ENCODE measurements around the gene ADGRG4.
"Not testable (repeated sequence)": the region's sequence is repeated elsewhere in the genome, so short reads cannot be mapped to it uniquely, and the experiment has no call there.

The ADGRG4 gene

DNA sequence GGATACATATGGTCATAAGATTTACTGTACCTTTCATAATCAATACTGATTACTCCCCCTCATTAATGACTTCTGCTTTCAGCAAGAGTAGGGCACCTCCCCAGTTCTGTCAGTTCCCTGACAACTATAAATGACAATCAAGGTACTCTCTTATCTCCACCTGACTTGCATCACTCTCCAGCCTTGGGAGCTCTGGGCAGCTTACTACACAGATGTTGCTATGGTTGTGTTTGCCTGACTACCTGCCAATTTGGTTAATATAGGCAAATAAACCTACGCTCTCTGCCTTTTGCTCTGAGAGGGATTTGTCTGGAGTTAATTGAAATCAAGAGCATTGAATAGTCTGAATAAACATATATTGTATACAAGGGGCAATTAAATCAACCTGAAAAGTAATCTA lies 26.8 kb upstream of the ADGRG4 start:
- H3K4me3 Mint-ChIP-seq: no peak overlapping the region
- ATAC-seq: no peak
- H3K27ac Mint-ChIP-seq: no peak overlapping the region

DNA sequence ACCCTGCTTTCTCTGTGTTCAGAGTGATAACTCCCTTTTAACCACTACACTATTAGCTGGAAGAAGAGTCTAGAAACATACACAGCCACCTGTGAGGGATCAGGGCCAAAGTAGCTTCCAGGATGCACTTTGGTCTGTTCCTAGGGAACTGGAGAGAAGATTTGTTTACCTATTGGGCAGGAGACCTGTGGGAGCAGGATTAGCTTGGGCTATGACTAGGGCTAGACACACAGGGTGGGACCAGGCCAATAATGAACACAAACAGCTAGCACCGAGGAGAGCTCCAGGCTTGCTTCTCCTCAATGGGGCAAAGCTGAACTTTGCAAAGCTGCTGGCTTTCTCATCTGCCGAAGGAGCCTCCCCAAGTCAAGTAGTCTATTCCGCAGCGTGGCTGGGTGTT lies 25.2 kb upstream of the ADGRG4 start:
- no peak for ATAC-seq
- Mint-ChIP-seq H3K4me3 (no peak overlapping the region), H3K9me3 (no peaks in the 10 kb centered on the region), H3K27ac (no peak overlapping the region), H3K27me3 (no peaks in the 10 kb centered on the region), H3K36me3 (no peaks in the 10 kb centered on the region), H3K4me1 (no peaks in the 10 kb centered on the region)

More for the DNA sequence above, 26.8 kb upstream of the ADGRG4 start:
- H3K36me3 Mint-ChIP-seq: no peaks in the 10 kb centered on the region
- no peaks in the 10 kb centered on the region for H3K4me1 Mint-ChIP-seq
- H3K9me3 Mint-ChIP-seq: no peaks in the 10 kb centered on the region
- H3K27me3 Mint-ChIP-seq: no peaks in the 10 kb centered on the region

DNA sequence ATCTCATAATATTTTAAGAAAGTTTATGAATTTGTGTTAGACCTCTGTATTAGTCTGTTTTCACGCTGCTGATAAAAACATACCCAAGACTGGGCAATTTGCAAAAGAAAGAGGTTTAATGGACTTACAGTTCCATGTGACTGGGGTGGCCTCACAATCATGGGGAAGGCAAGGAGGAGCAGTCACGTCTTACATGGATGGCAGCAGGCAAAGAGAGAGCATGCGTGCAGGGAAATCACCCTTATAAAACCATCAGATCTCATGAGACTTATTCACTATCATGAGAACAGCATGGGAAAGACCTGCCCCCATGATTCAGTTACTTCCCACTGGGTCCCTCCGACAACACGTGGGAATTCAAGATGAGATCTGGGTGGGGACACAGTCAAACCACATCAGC lies 14.4 kb upstream of the ADGRG4 start:
- not testable (repeated sequence) for ATAC-seq, H3K27me3 Mint-ChIP-seq, H3K4me3 Mint-ChIP-seq

DNA sequence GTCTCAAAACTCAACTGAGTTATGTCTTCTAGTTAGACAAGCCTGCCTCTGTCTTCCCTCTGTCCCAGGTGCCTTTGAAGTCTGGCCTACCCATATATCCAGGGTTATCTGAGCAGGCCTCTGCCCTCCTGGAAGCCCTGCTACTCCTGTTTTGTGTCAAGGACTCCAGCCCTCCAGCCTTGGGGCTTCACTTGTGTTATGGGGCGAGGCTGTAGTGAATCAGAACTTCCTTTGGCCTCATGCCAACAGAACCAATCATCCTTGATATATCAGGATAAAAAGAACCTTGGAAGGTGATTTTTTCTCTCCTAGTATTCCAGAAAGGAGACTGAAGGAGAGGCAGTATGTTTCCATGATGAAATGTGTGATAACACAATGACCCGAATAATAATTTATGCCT lies 8.9 kb upstream of the ADGRG4 start:
- Mint-ChIP-seq H3K27ac (no peak overlapping the region), H3K4me1 (no peaks in the 10 kb centered on the region), H3K36me3 (no peaks in the 10 kb centered on the region), H3K9me3 (no peaks in the 10 kb centered on the region), H3K27me3 (no peaks in the 10 kb centered on the region), H3K4me3 (no peak overlapping the region)
- ATAC-seq: no peak

More for the DNA sequence above, 14.4 kb upstream of the ADGRG4 start:
- H3K9me3 Mint-ChIP-seq, H3K27ac Mint-ChIP-seq, H3K4me1 Mint-ChIP-seq, H3K36me3 Mint-ChIP-seq: not testable (repeated sequence)

DNA sequence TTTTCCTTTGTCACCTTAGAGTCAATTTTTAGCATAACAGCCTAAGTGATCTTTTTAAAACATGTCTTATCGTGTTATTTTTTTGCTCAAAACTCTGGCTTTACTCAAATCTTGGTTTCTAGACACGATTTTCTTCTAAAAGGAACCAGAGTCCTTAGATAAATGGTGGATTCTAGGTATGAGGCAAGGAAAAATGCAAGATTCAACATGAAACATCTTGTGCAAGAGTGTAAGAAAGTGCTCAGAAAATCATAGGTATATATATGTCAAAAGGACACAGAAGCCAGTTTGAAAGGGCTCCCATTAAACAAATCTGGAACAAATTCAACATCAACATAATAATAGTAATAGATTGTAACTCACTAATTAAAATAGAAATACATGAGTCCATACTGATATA lies 8.1 kb upstream of the ADGRG4 start:
- Mint-ChIP-seq H3K4me3 (no peak overlapping the region), H3K36me3 (no peaks in the 10 kb centered on the region), H3K27ac (no peak overlapping the region), H3K27me3 (no peaks in the 10 kb centered on the region), H3K4me1 (no peaks in the 10 kb centered on the region), H3K9me3 (no peaks in the 10 kb centered on the region)
- ATAC-seq: no peak

DNA sequence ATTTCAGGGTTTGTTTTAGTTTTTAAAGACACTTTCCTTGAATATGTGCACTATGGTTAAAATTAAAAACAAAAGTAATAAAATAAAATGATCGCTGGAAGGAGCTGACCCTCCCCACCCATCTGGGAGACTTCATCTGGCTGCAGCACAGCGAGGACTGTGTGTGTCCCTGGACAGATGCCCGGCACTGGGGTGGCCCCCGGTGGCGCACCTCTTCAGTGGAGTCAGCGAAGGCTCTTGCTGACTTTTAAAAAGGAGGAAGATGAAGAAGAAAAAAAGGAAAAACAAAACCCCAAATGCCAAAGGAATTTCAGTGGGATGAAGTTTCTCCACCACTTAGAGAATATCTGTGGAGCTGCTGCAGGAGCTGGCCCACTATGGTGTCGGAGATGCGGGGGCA lies 5.4 kb upstream of the ADGRG4 start:
- Mint-ChIP-seq H3K27ac (no peak overlapping the region), H3K9me3 (no peaks in the 10 kb centered on the region), H3K4me1 (no peaks in the 10 kb centered on the region), H3K27me3 (no peaks in the 10 kb centered on the region), H3K36me3 (no peaks in the 10 kb centered on the region), H3K4me3 (no peak overlapping the region)
- no peak for ATAC-seq

DNA sequence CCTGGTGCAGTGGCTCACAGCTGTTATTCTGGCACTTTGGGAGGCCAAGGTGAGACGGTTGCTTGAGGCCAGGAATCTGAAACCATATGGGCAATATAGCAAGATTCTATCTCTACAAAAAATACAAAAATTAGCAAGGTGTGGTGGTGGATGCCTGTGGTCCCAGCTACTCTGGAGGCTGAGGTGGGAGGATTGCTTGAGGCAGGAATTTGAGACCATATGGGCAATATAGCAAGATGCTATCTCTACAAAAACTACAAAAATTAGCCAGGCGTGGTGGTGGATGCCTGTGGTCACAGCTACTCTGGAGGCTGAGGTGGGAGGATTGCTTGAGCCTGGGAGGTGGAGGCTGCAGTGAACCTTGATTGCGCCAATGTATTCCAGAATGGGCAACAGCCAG lies 2.3 kb downstream of the ADGRG4 start:
- no peaks in the 10 kb centered on the region for H3K4me1 Mint-ChIP-seq
- no peaks in the 10 kb centered on the region for H3K36me3 Mint-ChIP-seq
- no peak overlapping the region for H3K4me3 Mint-ChIP-seq
- no peak for ATAC-seq
- no peak overlapping the region for H3K27ac Mint-ChIP-seq
- H3K27me3 Mint-ChIP-seq: peaks cover 9% of the 10 kb centered on the region
- H3K9me3 Mint-ChIP-seq: no peaks in the 10 kb centered on the region

DNA sequence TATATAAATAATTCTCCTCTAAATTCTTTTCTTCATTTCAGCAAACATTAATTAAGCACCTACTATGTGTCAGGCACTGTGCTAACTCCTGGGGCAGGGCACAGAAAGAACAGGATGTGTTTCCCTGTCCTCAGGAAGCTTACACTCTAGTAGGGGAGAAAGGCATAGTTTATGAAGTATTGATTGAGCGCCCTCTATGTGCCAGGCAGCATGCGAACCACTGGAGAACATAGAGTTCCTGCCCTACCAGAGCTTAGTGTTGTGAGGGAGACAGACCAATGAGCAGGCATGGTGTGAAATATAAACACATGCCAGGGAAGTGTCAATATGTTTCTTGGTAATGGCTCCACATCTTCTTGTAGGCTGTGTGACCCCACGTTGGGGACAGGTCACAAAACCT lies 3.7 kb downstream of the ADGRG4 start:
- no peak for ATAC-seq
- Mint-ChIP-seq H3K27ac (no peak overlapping the region), H3K9me3 (no peaks in the 10 kb centered on the region), H3K4me3 (no peak overlapping the region), H3K36me3 (no peaks in the 10 kb centered on the region), H3K27me3 (peaks cover 9% of the 10 kb centered on the region), H3K4me1 (no peaks in the 10 kb centered on the region)

DNA sequence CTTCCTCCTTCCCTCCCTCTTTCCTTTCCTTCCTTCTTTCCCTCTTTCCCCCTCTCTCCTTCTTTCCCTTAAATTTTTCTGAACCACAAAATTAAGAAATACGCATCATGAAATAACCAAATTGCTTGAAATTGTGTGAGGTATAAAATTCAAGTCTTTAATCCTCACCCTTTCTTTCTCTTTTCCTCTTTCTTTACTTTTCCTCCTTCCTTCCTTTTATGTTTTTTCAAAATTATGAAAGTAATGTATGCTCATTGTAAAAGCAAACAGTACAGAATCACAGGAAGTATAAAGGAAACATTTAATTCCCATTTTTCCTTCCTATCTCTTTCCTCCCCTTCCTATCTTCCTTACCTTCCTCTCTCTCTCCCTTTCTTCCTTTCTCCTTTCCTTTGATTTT lies 5.4 kb downstream of the ADGRG4 start:
- ATAC-seq: no peak
- Mint-ChIP-seq H3K27me3 (peaks cover 9% of the 10 kb centered on the region), H3K4me1 (no peaks in the 10 kb centered on the region), H3K4me3 (no peak overlapping the region), H3K36me3 (no peaks in the 10 kb centered on the region), H3K9me3 (no peaks in the 10 kb centered on the region), H3K27ac (no peak overlapping the region)

DNA sequence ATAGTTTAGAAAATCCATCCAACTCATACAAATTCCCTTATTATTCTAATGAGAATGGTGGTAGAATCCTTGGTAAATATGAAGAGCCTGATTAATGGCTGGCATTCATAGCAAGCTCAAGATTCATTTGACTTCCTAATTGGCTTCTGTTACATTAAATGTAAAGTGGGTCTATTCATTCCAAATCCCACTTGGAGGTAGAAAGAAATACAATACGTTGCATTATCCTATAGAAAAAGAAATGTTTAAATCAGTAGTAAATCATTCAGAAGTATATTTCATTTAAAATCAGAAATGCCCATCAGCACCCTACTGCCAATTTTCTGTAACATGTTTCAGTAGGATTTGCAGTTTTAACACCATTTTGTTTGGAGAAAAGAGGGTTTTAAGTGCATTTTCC lies 6.7 kb downstream of the ADGRG4 start:
- H3K27me3 Mint-ChIP-seq: peaks cover 9% of the 10 kb centered on the region
- no peaks in the 10 kb centered on the region for H3K36me3 Mint-ChIP-seq

DNA sequence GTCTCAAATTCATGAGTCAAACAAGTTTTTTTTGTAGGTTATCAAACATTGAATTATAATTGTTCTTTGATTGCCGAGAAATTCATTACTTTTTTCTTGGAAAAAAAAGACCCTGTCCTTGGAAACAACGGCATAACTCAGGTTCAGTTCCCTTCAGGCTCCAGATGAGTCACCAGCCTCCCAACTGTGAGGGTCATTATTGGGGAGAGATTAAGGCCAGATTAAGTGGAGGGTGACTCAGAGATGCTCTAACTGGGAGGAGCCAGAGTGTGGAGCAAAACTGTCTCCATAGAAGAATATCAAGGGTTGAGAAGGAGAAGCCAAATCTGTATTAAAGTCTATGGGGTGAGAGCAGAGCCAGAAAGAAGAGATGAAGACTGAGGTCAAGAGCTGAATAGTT lies 9.6 kb downstream of the ADGRG4 start:
- Mint-ChIP-seq H3K4me1 (no peaks in the 10 kb centered on the region), H3K4me3 (no peak overlapping the region)

More for the DNA sequence above, 6.7 kb downstream of the ADGRG4 start:
- H3K9me3 Mint-ChIP-seq: no peaks in the 10 kb centered on the region
- H3K4me3 Mint-ChIP-seq: no peak overlapping the region
- ATAC-seq: no peak
- H3K4me1 Mint-ChIP-seq: no peaks in the 10 kb centered on the region
- H3K27ac Mint-ChIP-seq: no peak overlapping the region

DNA sequence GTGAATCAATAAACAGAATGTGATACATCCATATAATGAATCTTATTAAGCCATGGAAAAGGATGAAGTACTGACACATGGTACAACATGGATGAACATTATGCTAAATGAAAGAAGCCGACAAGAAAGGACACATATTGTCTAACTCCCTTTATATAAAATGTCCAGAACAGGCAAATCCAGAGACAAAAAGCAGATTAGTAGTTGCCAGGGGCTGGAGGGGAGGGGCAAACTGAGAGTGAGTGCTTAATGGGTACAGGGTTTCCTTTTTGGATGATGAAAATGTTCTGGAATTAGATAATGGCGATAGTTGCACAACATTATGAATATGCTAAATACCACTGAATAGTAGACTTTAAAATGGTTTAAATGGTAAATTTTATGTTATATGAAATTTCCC lies 17.4 kb downstream of the ADGRG4 start:
- Mint-ChIP-seq H3K4me1 (no peaks in the 10 kb centered on the region), H3K27me3 (no peaks in the 10 kb centered on the region), H3K4me3 (no peak overlapping the region), H3K36me3 (no peaks in the 10 kb centered on the region), H3K27ac (no peak overlapping the region), H3K9me3 (no peaks in the 10 kb centered on the region)
- no peak for ATAC-seq

More for the DNA sequence above, 9.6 kb downstream of the ADGRG4 start:
- no peaks in the 10 kb centered on the region for H3K36me3 Mint-ChIP-seq
- ATAC-seq: no peak
- H3K27me3 Mint-ChIP-seq: peaks cover 9% of the 10 kb centered on the region
- H3K9me3 Mint-ChIP-seq: no peaks in the 10 kb centered on the region
- no peak overlapping the region for H3K27ac Mint-ChIP-seq

DNA sequence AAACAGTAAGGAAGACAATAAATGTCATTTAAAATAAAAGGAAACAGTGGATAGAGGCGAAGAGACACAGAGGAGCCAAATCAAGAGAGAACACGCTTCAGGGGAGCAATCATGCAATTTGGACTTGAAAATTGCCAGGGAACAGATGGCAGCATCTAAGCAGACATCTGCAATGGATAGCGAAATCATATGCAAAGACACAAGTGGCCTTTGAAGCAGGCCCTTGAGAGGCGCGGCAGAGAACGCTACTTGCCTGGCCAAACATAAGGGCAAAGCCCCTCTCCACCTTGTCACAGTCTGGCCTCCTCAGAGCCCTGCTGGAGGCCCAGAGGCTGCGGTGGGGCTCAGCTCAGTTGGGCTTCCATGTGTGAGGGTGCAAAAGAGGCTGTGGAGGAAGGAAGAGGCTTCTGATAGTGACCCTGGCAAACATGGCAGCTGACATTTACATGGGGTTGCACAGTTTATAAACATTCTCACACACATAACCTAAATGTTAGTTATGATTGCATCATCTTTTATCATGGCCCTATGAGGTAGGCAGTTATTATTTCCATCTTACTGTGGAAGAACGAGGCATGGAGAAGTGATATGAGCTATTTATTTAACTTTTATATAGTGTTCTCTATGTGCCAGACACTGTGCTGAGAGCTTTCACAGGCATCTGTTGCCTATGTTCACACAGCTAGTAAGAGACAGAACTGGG lies 18.3 kb downstream of the ADGRG4 start:
- Mint-ChIP-seq H3K4me3 (no peak overlapping the region), H3K9me3 (no peaks in the 10 kb centered on the region), H3K4me1 (no peaks in the 10 kb centered on the region), H3K27ac (no peak overlapping the region), H3K27me3 (no peaks in the 10 kb centered on the region), H3K36me3 (no peaks in the 10 kb centered on the region)
- no peak for ATAC-seq

DNA sequence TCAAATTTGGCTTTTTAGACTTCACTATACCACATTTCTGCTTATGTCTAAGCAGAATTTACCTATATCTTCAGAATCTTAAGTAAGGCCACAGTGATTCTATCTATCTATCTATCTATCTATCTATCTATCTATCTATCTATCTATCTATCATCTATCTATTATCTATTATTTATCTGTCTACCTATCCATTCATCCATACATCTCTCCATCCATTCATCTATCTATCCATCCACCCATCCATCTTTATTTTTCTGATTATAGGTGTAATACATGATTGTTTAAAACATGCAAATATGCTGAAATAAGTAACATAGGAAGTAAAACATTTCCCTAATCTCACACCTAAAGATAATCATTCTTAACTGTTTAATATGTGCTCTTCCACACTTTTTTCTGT lies 18.8 kb downstream of the ADGRG4 start:
- H3K9me3 Mint-ChIP-seq: no peaks in the 10 kb centered on the region
- no peak overlapping the region for H3K4me3 Mint-ChIP-seq
- no peaks in the 10 kb centered on the region for H3K4me1 Mint-ChIP-seq
- no peak overlapping the region for H3K27ac Mint-ChIP-seq
- ATAC-seq: no peak
- H3K27me3 Mint-ChIP-seq: no peaks in the 10 kb centered on the region
- no peaks in the 10 kb centered on the region for H3K36me3 Mint-ChIP-seq

DNA sequence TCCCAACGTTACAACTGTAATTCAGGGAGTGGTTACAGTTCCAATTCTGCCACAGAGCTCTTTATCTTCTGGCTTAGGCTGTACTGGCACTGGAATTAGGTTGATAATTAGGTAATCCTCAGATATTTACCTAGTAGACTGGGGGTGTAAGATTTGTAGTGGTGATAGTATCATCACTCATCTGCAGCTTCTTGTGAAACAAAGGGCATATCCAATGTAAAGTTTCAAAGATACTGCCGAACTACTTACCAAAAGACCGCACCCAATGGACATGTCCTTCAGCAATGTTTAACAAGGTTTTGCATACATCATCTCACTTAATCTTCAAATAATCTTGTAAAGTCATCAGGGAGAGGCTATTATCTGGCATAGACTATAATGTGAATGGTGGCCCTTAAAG lies 20.8 kb downstream of the ADGRG4 start:
- H3K36me3 Mint-ChIP-seq: no peaks in the 10 kb centered on the region
- no peak for ATAC-seq
- no peaks in the 10 kb centered on the region for H3K27me3 Mint-ChIP-seq
- no peak overlapping the region for H3K4me3 Mint-ChIP-seq
- H3K27ac Mint-ChIP-seq: no peak overlapping the region
- H3K9me3 Mint-ChIP-seq: no peaks in the 10 kb centered on the region
- no peaks in the 10 kb centered on the region for H3K4me1 Mint-ChIP-seq

DNA sequence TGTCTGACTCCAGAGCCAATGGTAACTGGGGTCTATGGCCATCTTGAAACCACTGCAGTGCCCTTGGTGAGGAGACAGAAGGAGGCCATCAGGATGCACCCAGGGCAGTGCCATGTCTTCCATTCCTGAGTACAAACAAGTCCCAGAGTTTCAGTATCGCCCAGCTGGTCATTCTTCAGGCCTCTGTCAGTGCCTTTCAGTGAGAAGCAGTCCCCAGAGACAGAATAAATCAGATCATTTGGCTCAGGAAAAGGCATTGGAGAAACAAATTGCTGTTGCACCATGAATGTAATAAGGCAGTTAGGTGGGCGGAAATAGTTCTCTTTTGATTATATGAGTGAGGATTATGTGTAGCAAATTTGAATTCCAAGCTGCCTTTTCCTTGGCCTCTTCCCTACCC lies 21.3 kb downstream of the ADGRG4 start:
- no peaks in the 10 kb centered on the region for H3K4me1 Mint-ChIP-seq
- no peak for ATAC-seq
- H3K27me3 Mint-ChIP-seq: no peaks in the 10 kb centered on the region
- no peaks in the 10 kb centered on the region for H3K9me3 Mint-ChIP-seq
- H3K36me3 Mint-ChIP-seq: no peaks in the 10 kb centered on the region
- H3K27ac Mint-ChIP-seq: no peak overlapping the region
- H3K4me3 Mint-ChIP-seq: no peak overlapping the region

DNA sequence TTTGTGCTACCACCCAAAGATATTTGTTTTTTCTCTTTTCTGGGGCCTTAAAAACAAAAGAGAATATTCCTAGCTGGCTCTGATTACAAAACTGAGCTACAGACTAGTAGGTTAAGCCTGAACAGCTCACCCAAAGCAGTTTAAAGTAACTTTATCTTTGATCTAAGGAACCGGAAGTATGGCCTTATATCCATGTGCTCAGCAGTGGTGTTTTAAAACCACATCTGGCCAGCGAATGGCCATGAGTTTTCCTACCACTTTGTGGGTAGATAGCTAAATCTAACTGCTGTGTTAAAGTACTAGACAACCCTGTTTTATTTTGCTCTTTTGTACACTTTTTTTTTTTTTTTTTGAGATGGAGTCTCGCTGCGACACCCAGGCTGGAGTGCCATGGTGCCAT lies 24.6 kb downstream of the ADGRG4 start:
- ATAC-seq: no peak
- no peak overlapping the region for H3K4me3 Mint-ChIP-seq
- H3K36me3 Mint-ChIP-seq: no peaks in the 10 kb centered on the region
- H3K9me3 Mint-ChIP-seq: no peaks in the 10 kb centered on the region
- H3K4me1 Mint-ChIP-seq: no peaks in the 10 kb centered on the region
- H3K27ac Mint-ChIP-seq: no peak overlapping the region
- no peaks in the 10 kb centered on the region for H3K27me3 Mint-ChIP-seq

Measured in stimulated activated memory B cell treated with anti-CD40 and anti-IgM and Interleukin-4, amounts not matched to agents 10 μg/mL and 1 μg/mL and 100 μg/mL, for 72 hours (primary cell).